HUES64 (cell line): ENCODE measurements around the gene CHTF18.
"Not testable (repeated sequence)": the region's sequence is repeated elsewhere in the genome, so short reads cannot be mapped to it uniquely, and the experiment has no call there.

Experiments used
- H3K27ac ChIP-seq: 2 replicates; pipeline ENCODE4 v1.7.0; 2013; ENCODE audit warnings: low read depth, low read length, inconsistent platforms
- H3K27me3 ChIP-seq: 2 replicates; pipeline ENCODE4 v1.6.1; 2013; ENCODE audit warnings: mild to moderate bottlenecking, low read length; ENCODE audit not compliant: insufficient read depth
- H3K36me3 ChIP-seq: 2 replicates; pipeline ENCODE4 v1.6.1; 2013; ENCODE audit warnings: mild to moderate bottlenecking, low read length; ENCODE audit not compliant: insufficient read depth
- H3K4me1 ChIP-seq: 2 replicates; pipeline ENCODE4 v1.6.1; 2013; ENCODE audit warnings: mild to moderate bottlenecking, low read length, moderate library complexity; ENCODE audit not compliant: insufficient read depth
- H3K4me3 ChIP-seq: 2 replicates; pipeline ENCODE4 v1.5.1; 2013; ENCODE audit warnings: mild to moderate bottlenecking, low read length, moderate library complexity
- H3K9ac ChIP-seq: 2 replicates; pipeline ENCODE4 v1.6.1; 2013; ENCODE audit warnings: mild to moderate bottlenecking, low read depth, low read length
- H3K9me3 ChIP-seq: 2 replicates; pipeline ENCODE4 v1.6.1; 2013; ENCODE audit warnings: low read depth, low read length; ENCODE audit not compliant: insufficient read depth
- WGBS: fragments of 150-250, 120-280 bp; methylation state at CpG from one replicate; pipeline ENCODE4 v1.1.7; 2013; ENCODE audit warnings: missing lambda C conversion rate; 5-methylcytosine and 5-hydroxymethylcytosine counted together

Gene CHTF18

GRCh38 chr16:767743-768235 lies 20.6 kb upstream of the CHTF18 start:
- Histone ChIP-seq H3K36me3 (no peaks in the 10 kb centered on the region), H3K4me1 (no peaks in the 10 kb centered on the region), H3K9ac (no peak overlapping the region), H3K27me3 (no peaks in the 10 kb centered on the region), H3K9me3 (no peaks in the 10 kb centered on the region), H3K4me3 (no peak overlapping the region), H3K27ac (no peak overlapping the region)
- WGBS: 76% methylated on average over 6 of the region's 38 CpGs

GRCh38 chr16:768428-768827 lies 20.0 kb upstream of the CHTF18 start:
- H3K9ac ChIP-seq: no peak overlapping the region
- H3K27ac ChIP-seq: no peak overlapping the region
- no peaks in the 10 kb centered on the region for H3K27me3 ChIP-seq
- H3K36me3 ChIP-seq: no peaks in the 10 kb centered on the region
- H3K4me1 ChIP-seq: no peaks in the 10 kb centered on the region
- H3K4me3 ChIP-seq: no peak overlapping the region
- WGBS: 91% methylated on average over 21 of the region's 21 CpGs
- H3K9me3 ChIP-seq: no peaks in the 10 kb centered on the region

- no peak overlapping the region for H3K4me3 ChIP-seq
- H3K27ac ChIP-seq: no peak overlapping the region
- H3K9me3 ChIP-seq: no peaks in the 10 kb centered on the region
- H3K36me3 ChIP-seq: no peaks in the 10 kb centered on the region
- 93% methylated on average over 15 of the region's 20 CpGs for WGBS
- H3K4me1 ChIP-seq: no peaks in the 10 kb centered on the region
- H3K9ac ChIP-seq: no peak overlapping the region
- H3K27me3 ChIP-seq: no peaks in the 10 kb centered on the region
These were observed 19.1 kb upstream of the CHTF18 start for GRCh38 chr16:769184-769784.

- Histone ChIP-seq H3K4me1 (no peaks in the 10 kb centered on the region), H3K27ac (no peak overlapping the region), H3K9ac (no peak overlapping the region), H3K9me3 (no peaks in the 10 kb centered on the region), H3K36me3 (no peaks in the 10 kb centered on the region), H3K27me3 (no peaks in the 10 kb centered on the region), H3K4me3 (no peak overlapping the region)
- WGBS: 92% methylated on average over 19 of the region's 19 CpGs
These were observed 18.5 kb upstream of the CHTF18 start for GRCh38 chr16:769934-770333.

GRCh38 chr16:770411-770810 lies 18.0 kb upstream of the CHTF18 start:
- WGBS: 83% methylated on average over 7 of the region's 13 CpGs
- Histone ChIP-seq H3K27me3 (no peaks in the 10 kb centered on the region), H3K4me3 (no peak overlapping the region), H3K9me3 (no peaks in the 10 kb centered on the region), H3K4me1 (no peaks in the 10 kb centered on the region), H3K36me3 (no peaks in the 10 kb centered on the region), H3K9ac (no peak overlapping the region), H3K27ac (no peak overlapping the region)

GRCh38 chr16:772959-773358 lies 15.5 kb upstream of the CHTF18 start:
- Histone ChIP-seq H3K4me3 (no peak overlapping the region), H3K9me3 (no peaks in the 10 kb centered on the region), H3K4me1 (no peaks in the 10 kb centered on the region), H3K36me3 (no peaks in the 10 kb centered on the region), H3K27ac (no peak overlapping the region), H3K9ac (no peak overlapping the region), H3K27me3 (peaks cover 3% of the 10 kb centered on the region)
- WGBS: 94% methylated on average over 18 of the region's 18 CpGs

GRCh38 chr16:774086-775001 lies 14.1 kb upstream of the CHTF18 start:
- 93% methylated on average over 46 of the region's 46 CpGs for WGBS

GRCh38 chr16:775236-775796 lies 13.1 kb upstream of the CHTF18 start:
- H3K4me1 ChIP-seq: no peaks in the 10 kb centered on the region
- H3K27ac ChIP-seq: no peak overlapping the region
- no peak overlapping the region for H3K9ac ChIP-seq
- no peaks in the 10 kb centered on the region for H3K9me3 ChIP-seq
- 91% methylated on average over 36 of the region's 36 CpGs for WGBS
- H3K27me3 ChIP-seq: peaks cover 4% of the 10 kb centered on the region
- H3K4me3 ChIP-seq: no peak overlapping the region
- no peaks in the 10 kb centered on the region for H3K36me3 ChIP-seq

More at GRCh38 chr16:774086-775001, 14.1 kb upstream of the CHTF18 start:
- H3K36me3 ChIP-seq: no peaks in the 10 kb centered on the region
- H3K27me3 ChIP-seq: peaks cover 4% of the 10 kb centered on the region
- no peaks in the 10 kb centered on the region for H3K4me1 ChIP-seq
- no peak overlapping the region for H3K9ac ChIP-seq
- H3K4me3 ChIP-seq: no peak overlapping the region
- H3K9me3 ChIP-seq: no peaks in the 10 kb centered on the region
- H3K27ac ChIP-seq: no peak overlapping the region

- 93% methylated on average over 9 of the region's 10 CpGs for WGBS
These were observed 12.1 kb upstream of the CHTF18 start for GRCh38 chr16:776298-776697.

GRCh38 chr16:776824-777223 lies 11.6 kb upstream of the CHTF18 start:
- Histone ChIP-seq H3K27me3 (peaks cover 4% of the 10 kb centered on the region), H3K9ac (no peak overlapping the region), H3K4me1 (no peaks in the 10 kb centered on the region), H3K36me3 (no peaks in the 10 kb centered on the region), H3K9me3 (no peaks in the 10 kb centered on the region), H3K27ac (no peak overlapping the region), H3K4me3 (no peak overlapping the region)
- WGBS: 92% methylated on average over 8 of the region's 9 CpGs

More at GRCh38 chr16:776298-776697, 12.1 kb upstream of the CHTF18 start:
- H3K27me3 ChIP-seq, H3K4me1 ChIP-seq, H3K9me3 ChIP-seq, H3K9ac ChIP-seq, H3K27ac ChIP-seq, H3K36me3 ChIP-seq, H3K4me3 ChIP-seq: not testable (repeated sequence)

- no peaks in the 10 kb centered on the region for H3K36me3 ChIP-seq
- WGBS: 63% methylated on average over 16 of the region's 16 CpGs
- no peaks in the 10 kb centered on the region for H3K9me3 ChIP-seq
- peaks cover 4% of the 10 kb centered on the region for H3K27me3 ChIP-seq
- H3K4me1 ChIP-seq: no peaks in the 10 kb centered on the region
- no peak overlapping the region for H3K9ac ChIP-seq
- H3K4me3 ChIP-seq: no peak overlapping the region
- no peak overlapping the region for H3K27ac ChIP-seq
These were observed 10.6 kb upstream of the CHTF18 start for GRCh38 chr16:777826-778225.
